H9 (cell line): ENCODE data around the gene ST8SIA5. TPM values are rescaled to one million over a fixed set of nuclear protein-coding genes. Genes with fewer than 3 reads are reported as not detected.

Experiments
- DNase-seq: peaks from one replicate; pipeline ENCODE4 v3.0.0-alpha.2; 2017
- H2AFZ ChIP-seq: one replicate; pipeline ENCODE4 v1.6.1; 2013; ENCODE audit warnings: mild to moderate bottlenecking, low read length, control low read depth, moderate library complexity
- H2AK5ac ChIP-seq: 2 replicates; pipeline ENCODE4 v1.6.1; 2013; ENCODE audit warnings: low read length, control low read depth, mixed read lengths; ENCODE audit not compliant: insufficient read length
- H2BK120ac ChIP-seq: one replicate; pipeline ENCODE4 v1.6.1; 2013; ENCODE audit warnings: low read depth, mild to moderate bottlenecking, low read length, control low read depth, inconsistent platforms; ENCODE audit not compliant: poor library complexity, severe bottlenecking
- H2BK12ac ChIP-seq: 2 replicates; pipeline ENCODE4 v1.6.1; 2013; ENCODE audit warnings: low read length, control low read depth, mixed read lengths, low read depth; ENCODE audit not compliant: insufficient read length
- H2BK15ac ChIP-seq: 2 replicates; pipeline ENCODE4 v1.6.1; 2013; ENCODE audit warnings: low read depth, low read length, control low read depth
- H2BK20ac ChIP-seq: one replicate; pipeline ENCODE4 v1.6.1; 2013; ENCODE audit warnings: low read depth, mild to moderate bottlenecking, low read length, control low read depth, inconsistent platforms; ENCODE audit not compliant: poor library complexity, severe bottlenecking
- H2BK5ac ChIP-seq: 2 replicates; pipeline ENCODE4 v1.6.1; 2013; ENCODE audit warnings: low read length, control low read depth, mixed read lengths; ENCODE audit not compliant: insufficient read length
- H3K14ac ChIP-seq: 2 replicates; pipeline ENCODE4 v1.6.1; 2013; ENCODE audit warnings: low read length, control low read depth; ENCODE audit not compliant: insufficient read depth
- H3K18ac ChIP-seq: 2 replicates; pipeline ENCODE4 v1.6.1; 2013; ENCODE audit warnings: low read depth, mild to moderate bottlenecking, mixed read lengths, low read length, control low read depth; ENCODE audit not compliant: insufficient read length
- H3K23ac ChIP-seq: 2 replicates; pipeline ENCODE4 v1.6.1; 2013; ENCODE audit warnings: low read length, control low read depth, mixed read lengths, low read depth; ENCODE audit not compliant: insufficient read length
- H3K23me2 ChIP-seq: 2 replicates; pipeline ENCODE4 v1.6.1; 2013; ENCODE audit warnings: low read depth, mild to moderate bottlenecking, mixed read lengths, low read length, control low read depth; ENCODE audit not compliant: insufficient read length, poor library complexity, severe bottlenecking
- H3K27ac ChIP-seq: 2 replicates; pipeline ENCODE4 v1.5.1; 2013; ENCODE audit warnings: low read length, control low read depth, mixed read lengths, low read depth; ENCODE audit not compliant: insufficient read length
- H3K27me3 ChIP-seq: 2 replicates; pipeline ENCODE4 v1.6.1; 2013; ENCODE audit warnings: low read length, control low read depth, inconsistent platforms; ENCODE audit not compliant: insufficient read depth
- H3K4ac ChIP-seq: 2 replicates; pipeline ENCODE4 v1.6.1; 2013; ENCODE audit warnings: low read depth, mild to moderate bottlenecking, control low read depth, inconsistent platforms, low read length, moderate library complexity
- H3K4me1 ChIP-seq: 2 replicates; pipeline ENCODE4 v1.6.1; 2013; ENCODE audit warnings: low read length, control low read depth, inconsistent platforms; ENCODE audit not compliant: insufficient read depth
- H3K4me2 ChIP-seq: 2 replicates; pipeline ENCODE4 v1.6.1; 2013; ENCODE audit warnings: low read length, control low read depth, mixed read lengths; ENCODE audit not compliant: insufficient read length, insufficient read depth
- H3K56ac ChIP-seq: 2 replicates; pipeline ENCODE4 v1.6.1; 2013; ENCODE audit warnings: low read depth, mild to moderate bottlenecking, mixed read lengths, low read length, control low read depth; ENCODE audit not compliant: insufficient read length
- H3K79me1 ChIP-seq: 2 replicates; pipeline ENCODE4 v1.6.1; 2013; ENCODE audit warnings: low read depth, mild to moderate bottlenecking, moderate library complexity, low read length, control low read depth, inconsistent platforms; ENCODE audit not compliant: insufficient read depth, poor library complexity, severe bottlenecking
- H3K79me2 ChIP-seq: 2 replicates; pipeline ENCODE4 v1.6.1; 2013; ENCODE audit warnings: low read length, control low read depth, inconsistent platforms; ENCODE audit not compliant: insufficient read depth
- H3K9ac ChIP-seq: 2 replicates; pipeline ENCODE4 v1.6.1; 2013; ENCODE audit warnings: low read length, control low read depth, mixed read lengths; ENCODE audit not compliant: insufficient read length; ENCODE audit errors: extremely low read depth
- H3K9me3 ChIP-seq: one replicate; pipeline ENCODE4 v1.6.1; 2013; ENCODE audit warnings: low read depth, low read length, inconsistent platforms; ENCODE audit not compliant: control insufficient read depth
- H3T11ph ChIP-seq: one replicate; pipeline ENCODE4 v1.6.1; 2013; ENCODE audit warnings: mild to moderate bottlenecking, low read length, control low read depth, inconsistent platforms
- H4K20me1 ChIP-seq: one replicate; pipeline ENCODE4 v1.6.1; 2013; ENCODE audit not compliant: control insufficient read depth, insufficient read length, insufficient read depth
- H4K5ac ChIP-seq: 2 replicates; pipeline ENCODE4 v1.6.1; 2013; ENCODE audit warnings: low read depth, mild to moderate bottlenecking, mixed read lengths, low read length, control low read depth; ENCODE audit not compliant: insufficient read length
- H4K8ac ChIP-seq: replicated peaks from 2 replicates; pipeline ENCODE4 v1.6.1; 2013; ENCODE audit warnings: low read length, control low read depth, mixed read lengths, low read depth; ENCODE audit not compliant: insufficient read length
- H4K91ac ChIP-seq: 2 replicates; pipeline ENCODE4 v1.6.1; 2013; ENCODE audit warnings: low read depth, mild to moderate bottlenecking, moderate library complexity, mixed read lengths, low read length, control low read depth; ENCODE audit not compliant: insufficient read length
- H3K27ac Mint-ChIP-seq, 3 experiments: 2 replicates in 2 of 3; 3 replicates in 1 of 3; pipeline ENCODE4 v1.8.0; 2020 to 2021; ENCODE audit warnings: mixed read lengths in 3 of 3, mild to moderate bottlenecking in 1 of 3, moderate library complexity in 1 of 3
- H3K27me3 Mint-ChIP-seq: 2 replicates; pipeline ENCODE4 v1.8.0; 2021; ENCODE audit warnings: low read depth, mild to moderate bottlenecking, moderate library complexity, mixed read lengths
- H3K36me3 Mint-ChIP-seq, 3 experiments: 2 replicates in 2 of 3; 3 replicates in 1 of 3; pipeline ENCODE4 v1.8.0; 2020 to 2021; ENCODE audit warnings: low read depth in 3 of 3, mixed read lengths in 3 of 3; ENCODE audit not compliant: insufficient read depth in 1 of 3
- H3K4me1 Mint-ChIP-seq, 2 experiments: 2 replicates each; pipeline ENCODE4 v1.8.0; 2020; ENCODE audit warnings: mixed read lengths in 2 of 2
- H3K4me3 Mint-ChIP-seq, 2 experiments: 2 replicates in 1 of 2; 3 replicates in 1 of 2; pipeline ENCODE4 v1.8.0; 2020 to 2021; ENCODE audit warnings: mild to moderate bottlenecking in 2 of 2, mixed read lengths in 2 of 2, moderate library complexity in 1 of 2
- H3K9me3 Mint-ChIP-seq, 2 experiments: 2 replicates in 1 of 2; 3 replicates in 1 of 2; pipeline ENCODE4 v1.8.0; 2020; ENCODE audit warnings: mild to moderate bottlenecking in 2 of 2, mixed read lengths in 2 of 2, moderate library complexity in 1 of 2
- WGBS: extraction: QIAGEN DNeasy Blood & Tissue Kit; methylation state at CpG from one replicate; pipeline ENCODE4 v1.1.7; 2013; ENCODE audit warnings: missing lambda C conversion rate, low lambda C conversion rate, mixed read lengths; ENCODE audit not compliant: insufficient read length; ENCODE audit errors: extremely low coverage; 5-methylcytosine and 5-hydroxymethylcytosine counted together
- total RNA-seq: library from RNA; stranded (reverse); gene quantifications from 2 replicates; pipeline ENCODE4 v1.2.1, GENCODE V29; 2021
- TF ChIP-seq, protein P1 (sequence below): fragments of 200-600 bp; sonication (generic); conservative IDR thresholded peaks from 3 replicates; pipeline ENCODE4 v1.8.0; 2021; ENCODE audit warnings: antibody characterized with exemption, mild to moderate bottlenecking

ST8SIA5 gene
- total RNA-seq, 1 experiment from 2014 or later: 0.63 TPM

- Mint-ChIP-seq H3K27ac (no peak overlapping the region; a peak in 1 of 7 replicates), H3K4me3 (no peak overlapping the region), H3K27me3 (no peaks in the 10 kb centered on the region; the same call in 1 of the 2 replicates), H3K4me1 (peaks cover 0 to 8% of the 10 kb centered on the region in 2 experiments; a peak in 2 of 4 replicates), H3K9me3 (peaks cover 16 to 17% of the 10 kb centered on the region in 2 experiments), H3K36me3 (peaks cover 1 to 12% (median 3%) of the 10 kb centered on the region in 3 experiments; a peak in 3 of 7 replicates)
- H4K8ac ChIP-seq: no peak overlapping the region
- no peak overlapping the region for H3T11ph ChIP-seq
- no peak for DNase-seq
- no peaks in the 10 kb centered on the region; the same call in 1 of the 2 replicates for H3K4me1 ChIP-seq
- no peak overlapping the region for H2BK15ac ChIP-seq
- no peak overlapping the region for H4K91ac ChIP-seq
- H3K4me2 ChIP-seq: no peak overlapping the region
- no peaks in the 10 kb centered on the region for H3K79me2 ChIP-seq
- no peak overlapping the region for H3K9ac ChIP-seq
- H2AK5ac ChIP-seq: no peak overlapping the region
- no peaks in the 10 kb centered on the region for H4K20me1 ChIP-seq
- no peak overlapping the region for H2BK12ac ChIP-seq
- H3K56ac ChIP-seq: no peak overlapping the region
- no peaks in the 10 kb centered on the region for H3K27me3 ChIP-seq
- no peaks in the 10 kb centered on the region for H3K79me1 ChIP-seq
- no peak overlapping the region for H3K14ac ChIP-seq
- no CpG with 5 or more reads among the region's 4 CpGs for WGBS
- H4K5ac ChIP-seq: no peak overlapping the region
- no peak overlapping the region for H2AFZ ChIP-seq
- H3K4ac ChIP-seq: no peak overlapping the region
- no peaks in the 10 kb centered on the region for H3K9me3 ChIP-seq
- H2BK5ac ChIP-seq: no peak overlapping the region
- TF ChIP-seq, protein P1, sequence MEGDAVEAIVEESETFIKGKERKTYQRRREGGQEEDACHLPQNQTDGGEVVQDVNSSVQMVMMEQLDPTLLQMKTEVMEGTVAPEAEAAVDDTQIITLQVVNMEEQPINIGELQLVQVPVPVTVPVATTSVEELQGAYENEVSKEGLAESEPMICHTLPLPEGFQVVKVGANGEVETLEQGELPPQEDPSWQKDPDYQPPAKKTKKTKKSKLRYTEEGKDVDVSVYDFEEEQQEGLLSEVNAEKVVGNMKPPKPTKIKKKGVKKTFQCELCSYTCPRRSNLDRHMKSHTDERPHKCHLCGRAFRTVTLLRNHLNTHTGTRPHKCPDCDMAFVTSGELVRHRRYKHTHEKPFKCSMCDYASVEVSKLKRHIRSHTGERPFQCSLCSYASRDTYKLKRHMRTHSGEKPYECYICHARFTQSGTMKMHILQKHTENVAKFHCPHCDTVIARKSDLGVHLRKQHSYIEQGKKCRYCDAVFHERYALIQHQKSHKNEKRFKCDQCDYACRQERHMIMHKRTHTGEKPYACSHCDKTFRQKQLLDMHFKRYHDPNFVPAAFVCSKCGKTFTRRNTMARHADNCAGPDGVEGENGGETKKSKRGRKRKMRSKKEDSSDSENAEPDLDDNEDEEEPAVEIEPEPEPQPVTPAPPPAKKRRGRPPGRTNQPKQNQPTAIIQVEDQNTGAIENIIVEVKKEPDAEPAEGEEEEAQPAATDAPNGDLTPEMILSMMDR: no peak
- H2BK20ac ChIP-seq: no peak overlapping the region
- H3K27ac ChIP-seq: no peak overlapping the region
- no peak overlapping the region for H3K23ac ChIP-seq
- H3K18ac ChIP-seq: no peak overlapping the region
- H2BK120ac ChIP-seq: no peak overlapping the region
- H3K23me2 ChIP-seq: no peaks in the 10 kb centered on the region
Measured at GRCh38 chr18:46734981-46735380, 21.9 kb downstream of the ST8SIA5 start.
